Neural progenitor cell (in vitro differentiated cells): ENCODE results near the gene FMNL2. TPM values are rescaled to one million over a fixed set of nuclear protein-coding genes. Genes with fewer than 3 reads are reported as not detected.

Source experiments
- DNase-seq: peaks from one replicate; pipeline ENCODE4 v3.0.0-alpha.2; 2016; ENCODE audit warnings: low spot score
- H2AFZ ChIP-seq: fragments of 200-600 bp; sonication (generic); replicated peaks from 2 replicates; pipeline ENCODE4 v1.6.1; 2016; ENCODE audit warnings: antibody characterized with exemption
- H3F3A ChIP-seq: fragments of 200-600 bp; sonication (generic); 2 replicates; pipeline ENCODE4 v1.6.1; 2016; ENCODE audit warnings: antibody characterized with exemption, low read depth
- H3K27ac ChIP-seq: fragments of 200-600 bp; sonication (generic); 2 replicates; pipeline ENCODE4 v1.5.1; 2016; ENCODE audit warnings: mild to moderate bottlenecking
- H3K27me3 ChIP-seq: fragments of 200-600 bp; sonication (generic); 2 replicates; pipeline ENCODE4 v1.6.1; 2016; ENCODE audit warnings: mild to moderate bottlenecking, moderate library complexity
- H3K36me3 ChIP-seq: fragments of 200-600 bp; sonication (generic); 2 replicates; pipeline ENCODE4 v1.5.1; 2016
- H3K4me1 ChIP-seq: fragments of 200-600 bp; sonication (generic); 2 replicates; pipeline ENCODE4 v1.6.1; 2016; ENCODE audit warnings: mixed run types
- H3K4me2 ChIP-seq: fragments of 200-600 bp; sonication (generic); 2 replicates; pipeline ENCODE4 v1.6.1; 2016
- H3K4me3 ChIP-seq: fragments of 200-600 bp; sonication (generic); 2 replicates; pipeline ENCODE4 v1.5.1; 2016
- H3K79me2 ChIP-seq: fragments of 200-600 bp; sonication (generic); 2 replicates; pipeline ENCODE4 v1.6.1; 2016; ENCODE audit warnings: low read depth
- H3K9ac ChIP-seq: fragments of 200-600 bp; sonication (generic); 2 replicates; pipeline ENCODE4 v1.6.1; 2016
- H3K9me3 ChIP-seq: fragments of 200-600 bp; sonication (generic); 2 replicates; pipeline ENCODE4 v1.5.1; 2016; ENCODE audit warnings: low read depth
- H4K20me1 ChIP-seq: fragments of 200-600 bp; sonication (generic); 2 replicates; pipeline ENCODE4 v1.6.1; 2016; ENCODE audit warnings: low read depth
- H3K27ac Mint-ChIP-seq: 3 replicates; pipeline ENCODE4 v1.8.0; 2021; ENCODE audit warnings: mixed read lengths
- H3K27me3 Mint-ChIP-seq: 2 replicates; pipeline ENCODE4 v1.8.0; 2022; ENCODE audit warnings: low read depth, mild to moderate bottlenecking, inconsistent platforms, moderate library complexity, mixed read lengths; ENCODE audit not compliant: insufficient read depth
- H3K36me3 Mint-ChIP-seq: 3 replicates; pipeline ENCODE4 v1.8.0; 2021; ENCODE audit warnings: mixed read lengths
- H3K4me1 Mint-ChIP-seq: 3 replicates; pipeline ENCODE4 v1.8.0; 2021; ENCODE audit warnings: mixed read lengths
- H3K4me3 Mint-ChIP-seq: 3 replicates; pipeline ENCODE4 v1.8.0; 2021; ENCODE audit warnings: mild to moderate bottlenecking, moderate library complexity, mixed read lengths
- H3K9me3 Mint-ChIP-seq: 3 replicates; pipeline ENCODE4 v1.8.0; 2020; ENCODE audit warnings: mixed read lengths
- EZH2 ChIP-seq: fragments of 200-600 bp; sonication (generic); IDR thresholded peaks from 2 replicates; pipeline ENCODE4 v1.6.1; 2017; ENCODE audit warnings: antibody characterized with exemption, mild to moderate bottlenecking, moderate library complexity
- EZH2phosphoT487 ChIP-seq: fragments of 200-600 bp; sonication (generic); IDR thresholded peaks from 2 replicates; pipeline ENCODE4 v1.6.1; 2017; ENCODE audit warnings: antibody characterized with exemption
- total RNA-seq: library from RNA; depleted of rRNA; stranded (reverse); fragments of >200 nt; gene quantifications from 2 replicates; pipeline ENCODE4 v1.2.3, GENCODE V29; 2015; ENCODE audit warnings: low replicate concordance
- TF ChIP-seq, protein P1 (sequence below): fragments of 200-600 bp; sonication (generic); IDR thresholded peaks from 2 replicates; pipeline ENCODE4 v1.5.1; 2017; ENCODE audit warnings: antibody characterized with exemption, mild to moderate bottlenecking

FMNL2 gene
- total RNA-seq, 1 donor from 2014 or later = 99.7 TPM

DNA sequence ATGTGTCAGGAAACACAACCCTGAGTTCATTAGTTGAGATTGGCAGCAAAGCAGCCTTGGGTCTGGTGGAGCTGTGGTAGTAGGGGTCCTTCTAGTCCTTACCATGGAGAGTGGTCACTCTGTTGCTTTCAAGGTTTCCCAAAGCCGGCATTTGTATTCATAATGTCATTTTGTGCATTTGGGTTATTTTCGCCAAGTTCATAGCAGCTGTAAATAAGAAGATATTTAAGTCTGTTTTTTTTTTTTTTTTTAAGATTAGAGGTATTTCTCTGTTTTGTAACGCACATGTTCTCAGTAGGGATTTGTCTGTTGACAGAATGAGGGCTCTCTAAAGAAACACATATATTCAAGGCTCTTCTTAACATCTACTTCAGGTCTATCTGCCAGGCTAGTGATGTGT, 268.2 kb downstream of the FMNL2 start:
- H3K4me3 ChIP-seq = no peak overlapping the region

GRCh38 chr2:152606081-152606480, 271.1 kb downstream of the FMNL2 start:
- Histone ChIP-seq H3K27me3 (no peaks in the 10 kb centered on the region), H3K79me2 (no peaks in the 10 kb centered on the region), H3K27ac (no peak overlapping the region), H4K20me1 (no peaks in the 10 kb centered on the region), H3K9ac (no peak overlapping the region), H3K4me3 (no peak overlapping the region), H3K4me1 (no peaks in the 10 kb centered on the region), H3F3A (no peaks in the 10 kb centered on the region), H3K4me2 (no peak overlapping the region), H2AFZ (no peak overlapping the region), H3K9me3 (no peaks in the 10 kb centered on the region), H3K36me3 (peaks cover 4% of the 10 kb centered on the region)
- Mint-ChIP-seq H3K27ac (no peak overlapping the region), H3K9me3 (no peaks in the 10 kb centered on the region), H3K4me3 (no peak overlapping the region), H3K36me3 (peaks cover 16% of the 10 kb centered on the region), H3K4me1 (peaks cover 7% of the 10 kb centered on the region), H3K27me3 (no peaks in the 10 kb centered on the region)
- DNase-seq = no peak
- TF ChIP-seq EZH2 (no peak), EZH2phosphoT487 (no peak)
- TF ChIP-seq, protein P1, sequence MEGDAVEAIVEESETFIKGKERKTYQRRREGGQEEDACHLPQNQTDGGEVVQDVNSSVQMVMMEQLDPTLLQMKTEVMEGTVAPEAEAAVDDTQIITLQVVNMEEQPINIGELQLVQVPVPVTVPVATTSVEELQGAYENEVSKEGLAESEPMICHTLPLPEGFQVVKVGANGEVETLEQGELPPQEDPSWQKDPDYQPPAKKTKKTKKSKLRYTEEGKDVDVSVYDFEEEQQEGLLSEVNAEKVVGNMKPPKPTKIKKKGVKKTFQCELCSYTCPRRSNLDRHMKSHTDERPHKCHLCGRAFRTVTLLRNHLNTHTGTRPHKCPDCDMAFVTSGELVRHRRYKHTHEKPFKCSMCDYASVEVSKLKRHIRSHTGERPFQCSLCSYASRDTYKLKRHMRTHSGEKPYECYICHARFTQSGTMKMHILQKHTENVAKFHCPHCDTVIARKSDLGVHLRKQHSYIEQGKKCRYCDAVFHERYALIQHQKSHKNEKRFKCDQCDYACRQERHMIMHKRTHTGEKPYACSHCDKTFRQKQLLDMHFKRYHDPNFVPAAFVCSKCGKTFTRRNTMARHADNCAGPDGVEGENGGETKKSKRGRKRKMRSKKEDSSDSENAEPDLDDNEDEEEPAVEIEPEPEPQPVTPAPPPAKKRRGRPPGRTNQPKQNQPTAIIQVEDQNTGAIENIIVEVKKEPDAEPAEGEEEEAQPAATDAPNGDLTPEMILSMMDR = no peak

More for the DNA sequence above, 268.2 kb downstream of the FMNL2 start:
- H3K9me3 ChIP-seq = no peaks in the 10 kb centered on the region
- no peak overlapping the region for H3K4me3 Mint-ChIP-seq
- H3K27ac Mint-ChIP-seq = peak overlapping the region; percentile 86
- peaks cover 17% of the 10 kb centered on the region for H3K36me3 Mint-ChIP-seq
- no peak overlapping the region for H3K27ac ChIP-seq
- no peak overlapping the region for H3K9ac ChIP-seq
- H3K9me3 Mint-ChIP-seq = no peaks in the 10 kb centered on the region
- H3K4me2 ChIP-seq = no peak overlapping the region
- no peaks in the 10 kb centered on the region for H3K79me2 ChIP-seq
- no peaks in the 10 kb centered on the region for H3K27me3 ChIP-seq
- H2AFZ ChIP-seq = no peak overlapping the region
- peaks cover 2% of the 10 kb centered on the region for H3K27me3 Mint-ChIP-seq
- peaks cover 15% of the 10 kb centered on the region for H3F3A ChIP-seq
- H3K4me1 Mint-ChIP-seq = peaks cover 32% of the 10 kb centered on the region
- DNase-seq = no peak
- peaks cover 14% of the 10 kb centered on the region for H4K20me1 ChIP-seq
- TF ChIP-seq, protein P1 = no peak
- TF ChIP-seq EZH2 (no peak), EZH2phosphoT487 (no peak)
- peaks cover 22% of the 10 kb centered on the region for H3K4me1 ChIP-seq
- peaks cover 4% of the 10 kb centered on the region for H3K36me3 ChIP-seq

DNA sequence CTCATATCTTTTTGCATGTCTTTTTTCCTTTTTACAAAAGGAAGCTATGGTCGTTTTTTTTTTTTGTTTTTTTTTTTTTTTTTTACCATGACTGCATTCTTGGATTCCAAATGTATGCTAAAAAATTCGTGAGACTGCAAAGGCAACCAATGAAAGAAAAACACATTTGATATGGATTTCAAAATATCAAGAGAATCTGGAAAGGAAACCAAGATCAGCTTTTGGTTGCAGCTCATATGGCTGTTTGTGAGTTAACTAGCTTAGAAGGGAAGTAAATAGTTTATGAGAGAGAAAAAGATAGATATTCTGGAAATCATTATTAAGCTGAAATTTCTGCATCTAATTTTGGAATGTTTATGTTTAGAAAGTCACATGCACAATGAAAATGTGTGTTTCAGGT, 272.0 kb downstream of the FMNL2 start:
- Histone ChIP-seq H3K4me2 (no peak overlapping the region), H3F3A (no peaks in the 10 kb centered on the region), H3K27ac (peak overlapping the region; percentile 8), H3K27me3 (no peaks in the 10 kb centered on the region), H3K4me3 (no peak overlapping the region), H4K20me1 (no peaks in the 10 kb centered on the region), H3K4me1 (no peaks in the 10 kb centered on the region), H3K79me2 (no peaks in the 10 kb centered on the region), H3K9me3 (no peaks in the 10 kb centered on the region), H2AFZ (no peak overlapping the region), H3K36me3 (peaks cover 4% of the 10 kb centered on the region), H3K9ac (no peak overlapping the region)
- H3K4me3 Mint-ChIP-seq = no peak overlapping the region
- H3K27ac Mint-ChIP-seq = no peak overlapping the region
- H3K4me1 Mint-ChIP-seq = peaks cover 7% of the 10 kb centered on the region
- DNase-seq = no peak
- no peaks in the 10 kb centered on the region for H3K9me3 Mint-ChIP-seq
- H3K27me3 Mint-ChIP-seq = no peaks in the 10 kb centered on the region
- H3K36me3 Mint-ChIP-seq = peaks cover 21% of the 10 kb centered on the region
- no peak for TF ChIP-seq EZH2
- TF ChIP-seq EZH2phosphoT487 = no peak
- TF ChIP-seq, protein P1 = no peak
